SH-SY5Y (cell line): ENCODE measurements around the gene GMPR.

Experiments
- GATA2 ChIP-seq: IDR thresholded peaks from 2 replicates; pipeline ENCODE4 v1.6.1; 2011; ENCODE audit warnings: mild to moderate bottlenecking, low read depth, low read length
- GATA3 ChIP-seq: IDR thresholded peaks from 2 replicates; pipeline ENCODE4 v1.6.1; 2011; ENCODE audit warnings: low read depth, mild to moderate bottlenecking, low read length, moderate library complexity

The GMPR gene

DNA sequence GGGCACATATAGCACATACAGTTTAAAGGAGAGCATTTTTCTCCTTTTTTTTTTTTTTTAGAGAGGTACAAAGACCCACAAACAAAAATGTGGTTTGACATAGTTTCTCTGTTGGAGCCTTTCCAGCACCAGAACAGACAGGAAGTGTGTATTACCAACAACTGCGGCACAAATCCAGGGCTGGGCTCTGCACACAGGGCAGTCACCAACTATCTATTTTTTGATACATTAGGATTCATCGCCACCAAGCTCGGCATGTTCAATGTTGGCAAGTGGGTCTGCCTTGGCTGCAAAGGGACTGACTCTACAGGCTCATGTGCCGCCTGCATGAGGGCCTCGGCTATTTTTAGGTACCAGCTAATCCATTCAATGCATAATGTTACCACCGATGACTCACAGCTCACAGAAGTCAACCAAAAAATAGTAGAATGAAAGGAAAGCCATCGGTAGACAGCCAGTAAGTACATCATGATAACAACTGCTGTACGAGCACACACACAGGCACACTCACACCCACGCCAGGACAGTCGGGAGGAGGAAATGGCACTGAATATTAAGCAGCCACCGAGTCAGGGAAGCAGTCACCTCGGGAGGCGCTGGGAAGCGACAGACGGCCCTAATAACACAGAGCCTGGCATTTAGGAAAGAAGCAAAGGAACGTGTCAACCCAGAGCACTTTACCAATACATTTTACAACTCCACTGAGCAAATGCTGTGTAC is 81.6 kb downstream of the GMPR start:
- TF ChIP-seq GATA3 (no peak), GATA2 (no peak)

DNA sequence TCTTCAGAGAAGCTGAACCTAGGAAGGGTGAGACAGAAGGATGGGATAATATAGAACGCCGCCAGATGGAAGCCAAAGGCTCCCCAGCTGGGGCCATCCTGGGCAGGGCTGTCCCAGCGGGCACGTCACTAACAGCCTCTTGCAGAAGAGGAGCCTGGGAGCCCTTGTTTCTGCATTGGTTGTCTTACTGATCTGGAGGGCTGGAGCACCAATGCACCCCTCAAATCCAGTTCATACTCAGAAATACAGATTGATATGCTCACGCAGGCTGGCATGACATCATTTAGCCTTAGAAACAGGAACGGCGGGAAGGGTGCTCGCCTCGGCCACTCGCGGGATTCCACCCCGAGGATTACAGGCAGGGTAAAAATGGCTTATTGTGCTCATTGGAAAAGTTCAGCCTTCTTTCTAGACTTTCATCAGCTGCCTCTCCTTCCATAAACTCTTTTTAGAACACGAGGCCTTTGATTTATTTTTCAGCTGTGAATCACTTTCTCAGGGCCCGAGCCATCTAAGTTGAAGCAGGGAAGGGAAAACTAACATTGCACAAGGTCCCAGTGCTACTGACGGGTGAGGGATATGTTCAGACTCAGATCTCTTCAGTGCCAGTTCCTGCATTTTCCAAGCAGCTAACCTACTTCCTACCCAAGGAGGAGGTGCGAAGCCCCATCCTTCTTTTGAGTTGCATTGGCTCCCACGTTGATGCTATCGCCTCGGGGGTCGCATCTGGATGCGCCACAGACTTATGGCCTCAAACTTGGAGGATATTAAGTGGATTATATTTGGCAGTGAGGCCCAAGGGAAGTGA is 82.3 kb downstream of the GMPR start:
- TF ChIP-seq GATA2 = no peak
- TF ChIP-seq GATA3 = no peak

DNA sequence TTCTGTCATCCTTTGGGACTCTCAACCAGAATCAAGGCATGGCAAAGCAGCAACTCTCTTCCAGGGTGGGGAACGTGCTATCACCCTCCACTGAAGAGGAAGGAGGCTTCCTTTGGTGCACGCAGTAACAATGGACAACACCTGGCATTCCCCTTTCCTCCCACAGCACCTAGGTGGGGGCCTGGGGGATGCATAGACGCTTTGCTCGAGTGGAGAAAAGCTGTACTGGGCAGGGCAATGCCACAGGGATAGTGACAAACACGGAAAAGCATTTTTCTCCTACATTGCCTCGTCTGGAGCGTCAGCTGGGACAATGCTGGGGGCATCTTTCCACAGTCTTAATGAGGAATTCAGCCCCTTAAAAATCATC is 82.9 kb downstream of the GMPR start:
- TF ChIP-seq GATA2 (no peak), GATA3 (no peak)

DNA sequence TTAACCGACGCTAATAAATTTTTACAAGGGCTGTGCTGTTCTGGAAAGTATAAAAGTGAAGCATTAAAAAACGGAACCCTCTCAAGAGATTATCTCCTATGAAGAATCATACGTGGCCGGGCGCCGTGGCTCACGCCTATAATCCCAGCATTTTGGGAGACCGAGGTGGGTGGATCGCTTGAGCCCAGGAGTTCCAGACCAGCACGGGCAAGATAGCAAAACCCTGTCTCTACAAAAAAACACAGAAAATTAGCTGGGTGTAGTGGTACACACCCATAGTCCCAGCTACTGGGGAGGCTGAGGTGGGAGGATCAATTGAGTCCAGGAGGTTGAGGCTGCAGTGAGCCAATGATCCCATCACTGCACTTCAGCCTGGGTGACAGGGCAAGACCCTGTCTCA is 83.4 kb downstream of the GMPR start:
- TF ChIP-seq GATA3 (no peak), GATA2 (no peak)

DNA sequence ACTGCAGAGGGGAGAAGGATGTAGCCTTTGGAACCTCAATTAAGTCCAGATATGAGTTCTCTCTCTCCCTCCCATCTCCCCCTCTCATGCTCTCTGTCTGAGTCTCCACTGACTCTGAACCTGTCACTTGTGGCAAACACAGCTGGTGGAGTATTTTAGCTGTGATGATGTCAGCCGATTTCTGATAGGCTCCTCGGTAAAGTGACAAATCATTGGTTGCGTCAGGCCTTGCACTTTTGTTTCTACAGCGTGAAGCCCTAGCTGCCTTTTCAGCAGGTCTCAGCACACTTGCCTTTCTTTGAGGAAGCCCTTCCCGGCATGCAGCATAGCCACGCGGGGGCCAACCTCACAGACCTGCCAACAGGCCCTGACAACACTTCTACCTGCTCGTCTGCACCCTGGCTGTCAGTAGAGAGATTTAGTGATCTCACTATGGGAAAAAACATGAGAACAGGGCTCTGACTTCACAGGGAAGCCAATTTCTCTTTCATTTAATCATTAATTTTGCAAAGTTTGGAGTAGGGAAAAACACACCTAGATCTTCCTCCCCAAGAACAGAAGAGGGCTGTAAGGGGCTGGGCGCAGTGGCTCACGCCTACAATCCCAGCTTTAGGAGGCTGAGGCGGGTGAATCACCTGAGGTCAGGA is 84.4 kb downstream of the GMPR start:
- no peak for TF ChIP-seq GATA3
- no peak for TF ChIP-seq GATA2

DNA sequence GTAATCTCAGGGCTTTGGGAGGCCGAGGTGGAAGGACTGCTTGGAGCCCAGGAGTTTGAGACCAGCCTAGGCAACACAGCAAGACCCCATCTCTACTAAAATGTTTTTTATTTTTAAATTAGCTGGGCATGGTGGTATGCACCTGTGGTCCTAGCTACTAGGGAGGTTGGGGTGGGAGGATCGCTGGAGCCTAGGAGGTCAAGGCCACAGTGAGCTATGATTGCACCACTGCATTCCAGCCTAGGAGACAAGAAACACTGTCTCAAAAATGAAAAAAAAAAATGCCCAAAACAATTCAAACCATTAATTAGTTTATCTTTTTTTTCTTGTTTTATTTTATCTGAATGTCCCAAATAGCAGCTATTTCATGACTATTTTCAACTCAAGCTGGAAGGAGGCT is 85.8 kb downstream of the GMPR start:
- TF ChIP-seq GATA2 (no peak), GATA3 (no peak)

DNA sequence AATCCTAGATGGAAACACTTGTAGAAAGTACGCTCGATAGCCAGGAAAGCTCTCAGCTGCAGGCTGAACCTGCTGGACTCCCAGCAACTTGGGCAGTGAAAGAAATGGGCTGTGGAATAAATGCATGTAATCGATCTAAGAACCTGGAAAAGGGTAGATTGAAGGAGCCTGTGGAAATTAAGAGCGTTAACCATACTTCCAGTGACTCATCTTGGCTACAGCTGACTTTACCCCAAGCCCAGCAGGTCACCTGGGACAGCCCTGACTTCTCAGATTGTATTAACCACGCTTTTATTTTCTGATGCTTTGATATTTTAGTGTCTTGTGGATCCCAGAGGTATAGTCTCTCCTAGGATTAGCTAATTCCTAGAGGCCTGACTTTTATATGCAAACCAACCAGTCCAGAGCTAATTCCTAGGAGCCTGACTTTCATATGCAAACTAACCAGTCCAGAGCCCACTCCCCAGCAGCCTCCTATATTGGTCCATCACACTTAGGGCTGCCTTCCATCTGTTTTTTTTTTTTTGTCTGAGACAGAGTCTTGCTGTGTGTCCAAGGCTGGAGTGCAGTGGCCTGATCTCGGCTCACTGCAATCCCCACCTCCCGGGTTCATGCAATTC is 86.3 kb downstream of the GMPR start:
- TF ChIP-seq GATA3 = no peak
- TF ChIP-seq GATA2 = no peak

DNA sequence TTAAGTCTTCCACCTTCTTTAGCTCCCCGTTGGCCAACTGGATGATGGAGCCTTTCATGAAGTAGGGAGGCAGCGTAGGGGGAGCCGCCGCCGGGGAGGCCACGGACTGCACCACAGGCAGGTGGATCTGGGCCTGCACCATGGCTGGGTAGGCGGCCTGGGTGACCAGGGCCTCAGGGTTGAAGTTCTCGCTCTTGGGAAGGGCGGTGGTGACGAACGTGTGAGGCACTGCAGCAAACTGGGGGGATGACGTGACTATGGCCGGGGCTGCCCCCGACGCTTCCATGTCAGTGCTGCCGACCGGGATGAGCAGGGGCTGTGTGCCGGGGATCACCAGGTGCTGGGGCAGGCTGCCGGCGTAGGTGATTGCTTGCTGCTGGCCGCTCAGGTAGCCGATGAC is 88.1 kb downstream of the GMPR start:
- no peak for TF ChIP-seq GATA2

DNA sequence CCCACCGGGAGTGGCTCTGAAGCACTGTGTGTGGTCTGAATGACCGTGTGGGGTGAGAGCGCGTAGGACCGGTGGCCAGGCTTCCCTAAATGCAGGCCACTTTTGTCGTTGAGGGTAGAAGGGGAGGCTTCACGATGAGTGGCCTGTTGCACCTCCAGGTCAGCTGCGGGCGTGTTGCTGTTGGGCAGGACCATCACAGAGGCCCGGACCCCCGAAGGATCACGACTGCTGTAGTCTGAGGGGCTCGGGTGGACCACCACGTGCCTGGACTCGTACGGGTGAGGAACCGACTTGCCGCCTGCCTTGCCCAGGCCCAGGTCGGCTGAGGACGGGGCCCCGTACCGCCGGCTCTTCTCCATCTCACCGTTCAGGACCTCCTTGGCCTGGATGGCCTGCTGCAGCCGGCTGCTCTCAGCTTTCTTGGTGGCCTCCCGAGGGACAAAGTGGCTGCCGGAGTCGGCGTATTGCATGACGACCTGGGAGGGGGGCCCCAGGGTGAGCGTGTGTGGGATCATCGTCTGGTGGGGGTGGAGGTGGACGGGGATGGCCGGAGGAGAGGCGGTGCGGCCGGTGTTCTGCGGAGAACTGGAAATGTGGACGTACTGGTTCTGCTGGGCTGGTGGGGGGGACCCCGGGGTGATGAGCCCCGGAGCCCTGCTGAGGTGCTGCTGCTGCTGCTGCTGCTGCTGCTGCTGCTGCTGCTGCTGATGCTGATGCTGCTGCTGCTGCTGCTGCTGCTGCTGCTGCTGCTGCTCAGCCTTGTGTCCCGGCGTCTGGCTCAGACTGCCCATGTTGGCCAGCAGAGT is 88.8 kb downstream of the GMPR start:
- TF ChIP-seq GATA3 (no peak), GATA2 (no peak)

DNA sequence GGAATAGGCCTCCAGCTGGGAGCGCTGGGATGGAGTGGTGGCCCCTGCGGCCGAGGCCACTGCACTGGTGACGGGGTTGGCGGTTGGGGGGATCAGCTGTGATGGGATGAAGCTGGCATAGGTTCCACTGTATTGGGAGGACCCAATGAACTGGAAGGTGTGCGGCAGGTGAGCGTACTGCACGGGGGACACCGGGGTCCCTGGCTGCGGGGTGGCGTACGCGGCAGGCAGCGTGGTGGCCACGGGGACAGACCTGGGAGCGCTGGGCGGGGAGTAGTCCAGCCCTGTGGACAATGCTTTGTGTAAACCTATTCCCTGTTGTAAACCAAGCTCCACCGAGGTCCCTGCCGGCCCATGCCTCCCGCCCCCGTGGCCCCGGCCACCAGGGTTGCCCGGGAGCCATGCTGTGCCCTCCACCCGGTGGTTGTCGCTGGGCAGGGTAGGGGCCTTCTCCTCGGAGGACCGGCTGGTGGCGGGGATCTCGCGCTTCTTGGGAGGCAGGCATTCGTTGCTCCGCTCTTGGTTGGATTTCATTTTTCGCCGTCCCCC is 89.5 kb downstream of the GMPR start:
- TF ChIP-seq GATA3 (no peak), GATA2 (no peak)

DNA sequence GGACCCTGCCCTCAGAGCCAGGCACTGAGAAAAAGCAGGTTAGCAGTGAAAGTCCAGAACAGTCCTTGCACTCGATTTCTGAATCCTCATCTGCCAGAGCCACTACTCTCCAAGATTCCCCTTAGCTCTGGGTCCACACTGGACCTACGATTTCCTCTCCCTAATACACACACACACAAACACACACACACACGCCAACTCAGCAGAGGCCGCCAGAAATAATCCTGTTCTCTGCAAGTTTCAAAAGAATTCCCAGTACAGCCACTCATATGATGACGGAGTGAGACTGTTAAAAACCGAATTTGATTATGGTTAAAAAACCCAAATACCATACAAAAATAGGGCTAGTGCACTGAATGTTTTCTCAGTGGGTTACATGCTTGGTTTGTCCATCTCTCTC is 90.8 kb downstream of the GMPR start:
- TF ChIP-seq GATA2 = no peak
- no peak for TF ChIP-seq GATA3

DNA sequence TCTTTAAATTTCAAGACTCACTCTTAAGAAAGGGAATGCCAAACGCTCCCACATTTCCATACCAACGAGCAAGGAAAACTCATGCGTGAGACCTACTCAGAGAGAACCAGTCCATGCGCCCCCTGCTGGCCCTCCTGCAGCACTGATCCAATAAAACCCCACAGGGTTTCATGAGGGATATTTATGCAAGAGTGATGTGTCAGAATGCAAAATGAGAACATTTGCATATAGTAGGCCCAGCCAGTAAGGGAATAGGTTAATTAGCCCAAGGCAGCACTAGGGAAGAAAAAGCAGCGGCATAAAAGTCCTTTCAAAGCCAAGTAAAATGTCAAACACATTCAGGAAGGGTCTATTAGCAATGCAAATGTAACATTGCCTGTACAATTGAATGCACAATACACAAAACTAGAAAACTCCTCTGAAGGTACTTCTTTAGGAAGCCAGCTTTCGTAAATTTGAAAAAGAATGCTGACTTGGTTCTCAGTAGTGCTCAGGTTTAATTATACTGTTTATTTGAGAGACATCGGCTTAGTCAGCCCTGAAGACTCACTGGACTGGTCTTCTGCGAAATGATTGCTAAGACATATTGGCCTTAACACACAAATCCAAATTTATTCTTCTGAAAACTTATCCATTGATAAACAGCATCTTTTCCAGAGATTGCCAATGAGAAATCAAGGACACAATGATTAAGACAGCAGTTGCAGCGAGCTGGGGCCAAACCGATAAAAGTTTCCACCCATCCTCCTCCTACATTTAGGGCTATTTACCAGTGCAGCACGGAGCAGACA is 93.2 kb downstream of the GMPR start:
- TF ChIP-seq GATA3 (no peak), GATA2 (no peak)

DNA sequence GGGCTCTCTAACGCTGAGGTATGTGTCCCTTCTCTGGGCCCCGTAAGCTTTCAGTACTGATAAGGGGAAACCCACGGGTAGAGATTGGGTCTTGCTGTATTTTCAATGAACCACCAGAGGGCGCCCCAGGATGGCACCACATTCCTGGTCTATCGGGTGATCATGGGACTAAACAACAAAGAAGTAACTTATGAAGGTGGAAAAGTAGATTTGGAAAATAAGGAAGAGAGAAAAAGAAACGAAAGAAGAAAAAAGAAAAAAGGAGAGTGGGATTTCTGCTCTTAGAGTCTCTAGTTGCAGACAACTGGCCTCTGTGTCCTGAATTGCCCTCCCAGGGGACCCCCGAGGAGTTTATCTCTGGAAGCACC is 93.8 kb downstream of the GMPR start:
- TF ChIP-seq GATA2 (peak; percentile 59), GATA3 (no peak)
